MM.1S (cell line): ENCODE results near the gene RPL10.

Experiments
- DNase-seq: peaks from one replicate; pipeline ENCODE4 v3.0.0-alpha.2; 2015
- H2AFZ ChIP-seq: fragments of 300-600 bp; sonication (generic); 2 replicates; pipeline ENCODE4 v1.6.0; 2016; ENCODE audit warnings: antibody characterized with exemption, low read length
- H3F3A ChIP-seq: fragments of 300-600 bp; sonication (generic); 2 replicates; pipeline ENCODE4 v1.6.1; 2016; ENCODE audit warnings: mild to moderate bottlenecking, antibody characterized with exemption, low read length, moderate library complexity, mixed read lengths; ENCODE audit not compliant: insufficient read depth
- H3K27ac ChIP-seq: fragments of 300-600 bp; sonication (generic); 2 replicates; pipeline ENCODE4 v1.5.1; 2016; ENCODE audit warnings: mild to moderate bottlenecking, low read length
- H3K27me3 ChIP-seq: fragments of 300-600 bp; sonication (generic); replicated peaks from 2 replicates; pipeline ENCODE4 v1.6.0; 2016; ENCODE audit warnings: low read length; ENCODE audit not compliant: insufficient read depth
- H3K36me3 ChIP-seq: fragments of 300-600 bp; sonication (generic); replicated peaks from 2 replicates; pipeline ENCODE4 v1.6.1; 2016; ENCODE audit warnings: mild to moderate bottlenecking, low read length, mixed read lengths; ENCODE audit not compliant: insufficient read depth
- H3K4me1 ChIP-seq: fragments of 300-600 bp; sonication (generic); 2 replicates; pipeline ENCODE4 v1.6.1; 2016; ENCODE audit warnings: low read length, mixed read lengths
- H3K4me2 ChIP-seq: fragments of 300-600 bp; sonication (generic); 2 replicates; pipeline ENCODE4 v1.6.0; 2016; ENCODE audit warnings: low read depth, low read length
- H3K4me3 ChIP-seq: fragments of 300-600 bp; sonication (generic); 2 replicates; pipeline ENCODE4 v1.5.1; 2016; ENCODE audit warnings: low read length, mixed read lengths
- H3K79me2 ChIP-seq: fragments of 300-600 bp; sonication (generic); 2 replicates; pipeline ENCODE4 v1.6.1; 2016; ENCODE audit warnings: mixed run types, low read length, mixed read lengths
- H3K9ac ChIP-seq: fragments of 300-600 bp; sonication (generic); 2 replicates; pipeline ENCODE4 v1.6.1; 2016; ENCODE audit warnings: low read length, mixed read lengths
- H3K9me2 ChIP-seq: fragments of 300-600 bp; sonication (generic); replicated peaks from 2 replicates; pipeline ENCODE4 v1.6.1; 2016; ENCODE audit warnings: mild to moderate bottlenecking, low read length, mixed read lengths; ENCODE audit not compliant: insufficient read depth
- H3K9me3 ChIP-seq: fragments of 300-600 bp; sonication (generic); replicated peaks from 2 replicates; pipeline ENCODE4 v1.6.1; 2016; ENCODE audit warnings: mild to moderate bottlenecking, low read length, mixed read lengths; ENCODE audit not compliant: insufficient read depth
- H4K20me1 ChIP-seq: fragments of 300-600 bp; sonication (generic); 2 replicates; pipeline ENCODE4 v1.6.1; 2016; ENCODE audit warnings: mild to moderate bottlenecking, low read length, moderate library complexity, mixed read lengths; ENCODE audit not compliant: insufficient read depth
- CTCF ChIP-seq: fragments of 300-600 bp; sonication (generic); IDR thresholded peaks from 2 replicates; pipeline ENCODE4 v1.5.1; 2016; ENCODE audit warnings: antibody characterized with exemption, low read length, mixed read lengths
- EZH2 ChIP-seq: fragments of 300-600 bp; sonication (generic); optimal IDR thresholded peaks from 2 replicates; pipeline ENCODE3; 2017; ENCODE audit warnings: low read depth, mild to moderate bottlenecking, antibody characterized with exemption, low read length, mixed read lengths
- EZH2phosphoT487 ChIP-seq: fragments of 300-600 bp; sonication (generic); IDR thresholded peaks from 2 replicates; pipeline ENCODE4 v1.6.1; 2018; ENCODE audit warnings: antibody characterized with exemption, low read length

Gene RPL10

DNA sequence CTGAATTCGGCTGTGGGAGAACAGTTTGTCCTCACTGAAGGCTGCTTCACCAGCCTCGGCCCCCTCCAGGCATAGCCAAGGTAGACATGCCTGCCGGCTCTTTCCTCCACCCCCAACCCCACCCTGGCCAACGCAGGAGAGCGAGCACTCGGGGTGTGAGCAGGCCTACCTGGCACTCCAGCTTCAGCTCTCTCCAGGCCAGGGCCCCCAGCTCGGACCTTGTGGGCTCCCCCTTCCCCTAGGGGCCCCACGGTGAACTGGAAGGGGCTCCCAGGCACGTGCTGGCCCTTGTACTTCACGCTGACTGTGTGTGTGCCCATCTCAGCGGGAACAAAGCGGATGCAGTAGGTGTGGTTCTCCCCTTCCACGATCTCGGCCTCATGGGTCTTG lies 46.2 kb upstream of the RPL10 start:
- Histone ChIP-seq H3K36me3 (no peaks in the 10 kb centered on the region), H3K9me2 (no peaks in the 10 kb centered on the region), H3K27me3 (no peaks in the 10 kb centered on the region), H3K27ac (no peak overlapping the region), H3K4me3 (no peak overlapping the region), H3K9me3 (no peaks in the 10 kb centered on the region), H3K79me2 (no peaks in the 10 kb centered on the region), H3F3A (no peaks in the 10 kb centered on the region), H3K9ac (no peak overlapping the region), H3K4me2 (no peak overlapping the region), H4K20me1 (no peaks in the 10 kb centered on the region), H3K4me1 (no peaks in the 10 kb centered on the region), H2AFZ (no peak overlapping the region)
- DNase-seq = no peak
- TF ChIP-seq EZH2phosphoT487 (no peak), EZH2 (no peak), CTCF (no peak)

DNA sequence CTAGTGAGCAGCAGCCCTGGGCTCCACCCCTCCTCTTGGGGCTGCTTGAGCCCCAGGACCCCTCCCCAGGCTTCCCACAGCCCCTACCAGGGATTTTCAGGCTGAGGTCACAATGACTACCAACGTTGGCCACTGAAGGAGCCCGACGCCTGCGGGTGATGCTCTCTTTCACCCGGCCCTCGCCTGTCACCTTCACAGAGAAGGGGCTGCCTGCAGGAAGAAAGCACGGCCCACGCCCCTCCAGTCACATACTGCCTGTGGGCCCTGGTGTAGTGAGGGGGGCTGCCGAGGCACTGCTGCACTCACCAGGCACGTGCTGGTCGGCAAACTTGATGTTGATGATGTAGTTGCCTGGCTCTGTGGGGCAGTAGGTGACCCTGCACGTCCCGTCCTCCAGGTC lies 45.7 kb upstream of the RPL10 start:
- Histone ChIP-seq H3K36me3 (no peaks in the 10 kb centered on the region), H3K4me3 (no peak overlapping the region), H3K27ac (no peak overlapping the region), H3K27me3 (no peaks in the 10 kb centered on the region), H3K9ac (no peak overlapping the region), H3K79me2 (no peaks in the 10 kb centered on the region), H3K9me2 (no peaks in the 10 kb centered on the region), H3K9me3 (no peaks in the 10 kb centered on the region), H2AFZ (no peak overlapping the region), H3K4me2 (no peak overlapping the region), H3F3A (no peaks in the 10 kb centered on the region), H4K20me1 (no peaks in the 10 kb centered on the region), H3K4me1 (no peaks in the 10 kb centered on the region)
- TF ChIP-seq CTCF (no peak), EZH2 (no peak), EZH2phosphoT487 (no peak)
- DNase-seq = no peak

- Histone ChIP-seq H4K20me1 (no peaks in the 10 kb centered on the region), H3K27ac (no peak overlapping the region), H3K4me1 (no peaks in the 10 kb centered on the region), H3K9me3 (no peaks in the 10 kb centered on the region), H3K4me3 (no peak overlapping the region), H3K4me2 (no peak overlapping the region), H3F3A (no peaks in the 10 kb centered on the region), H3K9me2 (no peaks in the 10 kb centered on the region), H3K9ac (no peak overlapping the region), H3K27me3 (no peaks in the 10 kb centered on the region), H3K79me2 (no peaks in the 10 kb centered on the region), H3K36me3 (no peaks in the 10 kb centered on the region), H2AFZ (no peak overlapping the region)
- TF ChIP-seq EZH2phosphoT487 (no peak), EZH2 (no peak), CTCF (no peak)
- no peak for DNase-seq
Measured at GRCh38 chrX:154353172-154353843, 44.9 kb upstream of the RPL10 start.
